Activated T-cell treated with anti-CD3 and anti-CD28 coated beads, Interleukin-2, amount 50 U/mL, for 4 hours (primary cell): ENCODE data around the gene NELL2. TPM values are rescaled to one million over a fixed set of nuclear protein-coding genes. Genes with fewer than 3 reads are reported as not detected.

Experiments used
- ATAC-seq, 2 donors: fragments of 200-7000 bp; cut with Tn5 transposase; one replicate each; pipeline ENCODE4 v1.10.0; 2021
- DNase-seq: peaks from one replicate; pipeline ENCODE4 v3.0.0-alpha.2; 2020
- H3K27me3 Mint-ChIP-seq: one replicate; pipeline ENCODE4 v1.8.0; 2021; ENCODE audit warnings: low read depth, mixed read lengths
- H3K36me3 Mint-ChIP-seq: one replicate; pipeline ENCODE4 v1.8.0; 2022; ENCODE audit warnings: mixed read lengths; ENCODE audit not compliant: insufficient read depth
- H3K4me1 Mint-ChIP-seq: one replicate; pipeline ENCODE4 v1.8.0; 2021; ENCODE audit warnings: low read depth, mixed read lengths
- H3K4me3 Mint-ChIP-seq: one replicate; pipeline ENCODE4 v1.8.0; 2021; ENCODE audit warnings: mild to moderate bottlenecking, moderate library complexity, mixed read lengths
- H3K9me3 Mint-ChIP-seq: one replicate; pipeline ENCODE4 v1.8.0; 2021; ENCODE audit warnings: mixed read lengths
- total RNA-seq, 3 donors: library from RNA; stranded (reverse); gene quantifications; one replicate each; pipeline ENCODE4 v1.2.1, GENCODE V29; 2021

Gene NELL2
- total RNA-seq, 3 donors from 2014 or later: 19.9 to 32.0 (median 22.8) TPM

GRCh38 chr12:44668443-44668842 lies 207.7 kb downstream of the NELL2 start:
- DNase-seq: no peak
- peaks cover 31% of the 10 kb centered on the region for H3K36me3 Mint-ChIP-seq
- no peak for ATAC-seq
- H3K4me3 Mint-ChIP-seq: no peak overlapping the region
- H3K9me3 Mint-ChIP-seq: peaks cover 23% of the 10 kb centered on the region
- no peaks in the 10 kb centered on the region for H3K27me3 Mint-ChIP-seq
- H3K4me1 Mint-ChIP-seq: peaks cover 1% of the 10 kb centered on the region

GRCh38 chr12:44667461-44667860 lies 208.7 kb downstream of the NELL2 start:
- Mint-ChIP-seq H3K9me3 (peaks cover 17% of the 10 kb centered on the region), H3K4me3 (no peak overlapping the region), H3K4me1 (peaks cover 1% of the 10 kb centered on the region), H3K36me3 (peaks cover 27% of the 10 kb centered on the region), H3K27me3 (no peaks in the 10 kb centered on the region)
- DNase-seq (no peak), ATAC-seq (no peak)

DNA sequence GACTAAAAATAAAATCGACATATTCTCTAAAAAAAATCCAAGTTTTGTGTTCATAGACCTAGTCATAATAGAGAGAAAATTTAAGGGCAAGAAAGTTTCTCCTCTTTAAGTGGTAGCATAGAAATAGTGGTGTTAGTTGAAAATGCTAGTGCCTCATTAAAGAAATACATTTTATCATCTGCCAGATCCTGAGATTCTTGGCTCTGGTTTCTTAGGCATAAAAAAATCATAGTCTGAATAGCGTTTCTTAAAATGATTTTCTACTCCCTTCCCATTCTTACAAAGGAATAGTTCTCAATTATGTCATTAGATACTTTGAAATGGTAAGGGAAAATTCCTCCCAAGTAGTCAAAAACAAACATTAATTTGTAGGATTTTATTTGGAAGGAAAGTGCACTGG lies 212.8 kb downstream of the NELL2 start:
- Mint-ChIP-seq H3K9me3 (no peaks in the 10 kb centered on the region), H3K27me3 (no peaks in the 10 kb centered on the region), H3K36me3 (peaks cover 34% of the 10 kb centered on the region), H3K4me3 (no peak overlapping the region), H3K4me1 (peaks cover 1% of the 10 kb centered on the region)
- no peak for ATAC-seq
- DNase-seq: no peak

DNA sequence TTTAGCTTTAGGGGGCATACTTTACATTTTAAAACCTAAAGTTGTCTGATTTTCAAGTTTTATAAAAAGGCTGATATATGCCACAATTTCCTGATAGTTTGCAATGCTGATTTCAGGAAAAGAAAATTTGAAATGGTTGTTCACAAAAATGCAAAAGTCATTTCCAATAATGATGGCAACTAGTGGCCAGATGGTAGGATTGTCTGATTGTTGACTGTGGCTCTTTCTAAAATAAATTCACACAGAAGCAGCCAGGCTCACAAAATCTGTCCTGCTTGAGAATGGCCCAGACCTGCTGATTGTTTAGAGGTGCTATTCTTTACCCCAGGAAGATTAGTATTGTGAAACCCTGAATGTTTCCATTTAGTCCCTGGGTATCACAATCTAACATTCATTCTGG lies 220.3 kb downstream of the NELL2 start:
- ATAC-seq: no peak
- Mint-ChIP-seq H3K4me3 (no peak overlapping the region), H3K4me1 (peaks cover 7% of the 10 kb centered on the region), H3K9me3 (no peaks in the 10 kb centered on the region), H3K27me3 (no peaks in the 10 kb centered on the region), H3K36me3 (peaks cover 19% of the 10 kb centered on the region)
- no peak for DNase-seq

GRCh38 chr12:44654646-44655639 lies 221.2 kb downstream of the NELL2 start:
- Mint-ChIP-seq H3K36me3 (peaks cover 16% of the 10 kb centered on the region), H3K4me3 (no peak overlapping the region), H3K9me3 (no peaks in the 10 kb centered on the region), H3K27me3 (no peaks in the 10 kb centered on the region), H3K4me1 (peaks cover 7% of the 10 kb centered on the region)
- ATAC-seq (no peak), DNase-seq (no peak)

GRCh38 chr12:44653861-44654527 lies 222.1 kb downstream of the NELL2 start:
- Mint-ChIP-seq H3K4me3 (no peak overlapping the region), H3K4me1 (peaks cover 10% of the 10 kb centered on the region), H3K36me3 (peaks cover 9% of the 10 kb centered on the region), H3K27me3 (no peaks in the 10 kb centered on the region), H3K9me3 (no peaks in the 10 kb centered on the region)
- peak in 1 of 2 donors; percentile 52 for ATAC-seq
- DNase-seq: no peak

DNA sequence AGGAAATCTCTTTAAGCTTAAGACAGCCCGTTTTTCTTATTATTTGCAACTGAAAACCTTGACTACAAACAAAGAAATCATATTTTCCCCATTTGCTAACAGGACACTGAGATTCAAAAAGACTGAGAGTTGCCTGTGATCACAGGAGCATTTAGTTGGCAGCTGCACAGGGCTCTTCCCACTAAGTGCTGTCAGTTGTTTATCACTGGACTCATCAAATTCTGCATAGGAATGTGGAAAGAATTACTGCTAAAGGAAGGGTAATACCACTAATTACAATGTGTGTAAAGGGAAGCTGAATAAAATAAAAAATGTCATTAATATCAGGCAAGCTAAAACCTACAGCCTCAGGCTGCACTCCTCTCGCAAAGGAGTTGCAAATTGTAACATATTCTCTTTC lies 226.4 kb downstream of the NELL2 start:
- DNase-seq: no peak
- peaks cover 8% of the 10 kb centered on the region for H3K36me3 Mint-ChIP-seq
- no peak overlapping the region for H3K4me3 Mint-ChIP-seq
- no peak for ATAC-seq
- H3K27me3 Mint-ChIP-seq: no peaks in the 10 kb centered on the region
- H3K4me1 Mint-ChIP-seq: peaks cover 18% of the 10 kb centered on the region
- H3K9me3 Mint-ChIP-seq: no peaks in the 10 kb centered on the region

DNA sequence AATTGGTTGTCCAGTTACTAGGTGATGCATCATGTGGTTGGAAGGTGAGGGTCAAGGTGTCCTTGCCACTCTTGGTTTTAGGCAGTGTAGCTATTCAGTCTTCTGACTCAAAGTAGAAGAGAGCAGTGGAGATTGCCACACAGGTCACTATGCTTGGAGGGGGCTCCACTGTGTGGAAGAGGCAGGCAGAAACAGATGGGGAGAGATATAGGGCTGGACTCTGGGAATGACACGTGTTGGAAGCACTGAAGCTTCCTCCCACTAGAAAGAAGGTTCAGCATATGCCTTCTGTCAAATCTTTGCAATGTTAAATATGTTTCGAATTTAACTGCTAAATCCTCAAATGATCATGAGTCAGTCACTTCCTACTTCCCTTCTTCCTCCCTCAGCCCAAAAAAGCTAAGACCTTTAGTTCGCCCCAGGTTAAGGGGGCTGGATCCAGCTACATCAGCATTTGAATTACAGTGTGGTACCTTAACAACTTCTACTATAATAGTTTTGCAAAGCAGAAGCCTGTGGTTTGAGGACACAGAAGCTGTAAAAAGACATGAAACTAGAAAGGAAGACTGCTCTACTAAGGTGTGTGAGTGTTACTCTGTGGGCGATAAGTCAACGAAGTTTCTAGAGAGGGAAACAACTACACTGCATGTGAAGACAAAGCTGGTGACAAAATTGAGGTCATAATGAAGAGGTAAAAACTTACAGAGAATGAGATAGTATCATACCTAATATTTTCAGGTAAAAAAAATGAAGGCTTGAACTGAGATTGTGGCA lies 228.0 kb downstream of the NELL2 start:
- Mint-ChIP-seq H3K36me3 (peaks cover 13% of the 10 kb centered on the region), H3K4me1 (peaks cover 11% of the 10 kb centered on the region), H3K4me3 (no peak overlapping the region), H3K27me3 (no peaks in the 10 kb centered on the region), H3K9me3 (no peaks in the 10 kb centered on the region)
- DNase-seq (no peak), ATAC-seq (peak; percentile 40 to 74)

DNA sequence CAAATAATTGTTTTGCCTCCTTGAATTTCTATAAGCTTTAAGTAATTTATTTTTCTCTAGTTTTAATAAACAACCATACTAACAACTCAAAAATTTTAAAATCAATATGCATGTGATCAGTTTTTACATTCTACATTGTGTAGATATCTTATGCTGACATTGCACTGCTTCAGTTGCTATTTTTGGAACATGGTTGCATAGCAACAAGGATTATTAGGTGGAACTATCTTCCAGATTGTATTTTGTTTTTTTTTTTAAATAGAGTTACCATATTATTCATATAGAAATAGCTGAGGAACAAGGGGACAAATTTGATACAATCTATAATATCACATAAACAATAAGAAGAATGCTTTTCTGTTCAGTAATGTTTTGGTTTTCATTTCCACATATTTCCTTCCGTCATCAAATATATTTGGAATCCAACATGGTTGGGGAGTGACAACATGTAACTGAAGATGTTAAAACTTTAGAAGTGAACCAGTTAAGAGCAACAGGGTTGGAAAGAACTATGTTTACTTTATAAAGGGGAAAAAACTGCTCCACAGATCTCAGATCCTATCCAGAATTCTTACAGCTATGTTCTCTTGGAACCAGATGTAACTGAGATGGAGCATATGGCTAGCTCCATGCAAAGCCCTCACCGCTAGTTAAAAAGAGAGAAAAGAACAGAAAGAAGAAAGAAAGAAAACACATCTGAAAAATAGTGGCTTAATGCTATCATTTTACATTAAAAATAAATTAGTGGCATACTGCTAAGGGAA lies 235.5 kb downstream of the NELL2 start:
- Mint-ChIP-seq H3K27me3 (no peaks in the 10 kb centered on the region), H3K36me3 (peaks cover 40% of the 10 kb centered on the region), H3K9me3 (no peaks in the 10 kb centered on the region), H3K4me3 (no peak overlapping the region), H3K4me1 (no peaks in the 10 kb centered on the region)
- ATAC-seq (no peak), DNase-seq (no peak)

- no peaks in the 10 kb centered on the region for H3K9me3 Mint-ChIP-seq
- H3K36me3 Mint-ChIP-seq: peaks cover 34% of the 10 kb centered on the region
- H3K27me3 Mint-ChIP-seq: no peaks in the 10 kb centered on the region
- ATAC-seq (no peak), DNase-seq (no peak)
- H3K4me1 Mint-ChIP-seq: peaks cover 2% of the 10 kb centered on the region
- H3K4me3 Mint-ChIP-seq: no peak overlapping the region
Observed at GRCh38 chr12:44637875-44638274, 238.2 kb downstream of the NELL2 start.

GRCh38 chr12:44628180-44628579 lies 247.9 kb downstream of the NELL2 start:
- peaks cover 3% of the 10 kb centered on the region for H3K4me1 Mint-ChIP-seq
- DNase-seq (no peak), ATAC-seq (peak in 1 of 2 donors; percentile 56)
- no peaks in the 10 kb centered on the region for H3K9me3 Mint-ChIP-seq
- H3K4me3 Mint-ChIP-seq: no peak overlapping the region
- no peaks in the 10 kb centered on the region for H3K27me3 Mint-ChIP-seq
- peaks cover 20% of the 10 kb centered on the region for H3K36me3 Mint-ChIP-seq

- ATAC-seq (no peak), DNase-seq (no peak)
- H3K9me3 Mint-ChIP-seq: no peaks in the 10 kb centered on the region
- H3K36me3 Mint-ChIP-seq: peaks cover 20% of the 10 kb centered on the region
- H3K4me1 Mint-ChIP-seq: peaks cover 3% of the 10 kb centered on the region
- no peak overlapping the region for H3K4me3 Mint-ChIP-seq
- H3K27me3 Mint-ChIP-seq: no peaks in the 10 kb centered on the region
Observed at GRCh38 chr12:44627387-44628166, 248.5 kb downstream of the NELL2 start.

GRCh38 chr12:44626883-44627282 lies 249.2 kb downstream of the NELL2 start:
- no peak for DNase-seq
- H3K9me3 Mint-ChIP-seq: no peaks in the 10 kb centered on the region
- H3K36me3 Mint-ChIP-seq: peaks cover 20% of the 10 kb centered on the region
- no peaks in the 10 kb centered on the region for H3K27me3 Mint-ChIP-seq
- H3K4me3 Mint-ChIP-seq: no peak overlapping the region
- ATAC-seq: no peak
- peaks cover 3% of the 10 kb centered on the region for H3K4me1 Mint-ChIP-seq
